Measurements from ENCODE around the gene MAK. TPM values are rescaled to one million over a fixed set of nuclear protein-coding genes. Genes with fewer than 3 reads are reported as not detected.

MAK gene
- total RNA-seq, 1 experiment from 2014 or later: 0.20 TPM

DNA sequence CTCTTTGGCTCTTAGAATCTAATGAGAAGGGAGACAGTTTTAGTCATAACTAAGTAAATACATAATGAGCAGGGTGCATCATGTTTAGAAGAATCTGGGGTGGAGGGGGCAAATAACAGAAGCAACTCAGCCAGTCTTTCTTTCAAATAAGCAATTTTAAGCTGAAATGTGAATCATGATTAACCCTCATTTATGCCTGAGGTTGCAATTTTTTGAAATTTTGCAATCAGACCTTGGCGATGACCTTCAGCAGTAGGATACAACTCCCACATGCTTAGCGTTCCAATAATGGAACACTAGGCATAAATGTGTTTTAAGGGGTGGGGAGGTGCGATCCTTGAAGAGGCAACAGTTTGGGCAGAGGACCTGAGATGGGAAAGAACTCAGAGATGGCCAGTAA, 60.1 kb downstream of the MAK start:
- TF ChIP-seq, protein P1, sequence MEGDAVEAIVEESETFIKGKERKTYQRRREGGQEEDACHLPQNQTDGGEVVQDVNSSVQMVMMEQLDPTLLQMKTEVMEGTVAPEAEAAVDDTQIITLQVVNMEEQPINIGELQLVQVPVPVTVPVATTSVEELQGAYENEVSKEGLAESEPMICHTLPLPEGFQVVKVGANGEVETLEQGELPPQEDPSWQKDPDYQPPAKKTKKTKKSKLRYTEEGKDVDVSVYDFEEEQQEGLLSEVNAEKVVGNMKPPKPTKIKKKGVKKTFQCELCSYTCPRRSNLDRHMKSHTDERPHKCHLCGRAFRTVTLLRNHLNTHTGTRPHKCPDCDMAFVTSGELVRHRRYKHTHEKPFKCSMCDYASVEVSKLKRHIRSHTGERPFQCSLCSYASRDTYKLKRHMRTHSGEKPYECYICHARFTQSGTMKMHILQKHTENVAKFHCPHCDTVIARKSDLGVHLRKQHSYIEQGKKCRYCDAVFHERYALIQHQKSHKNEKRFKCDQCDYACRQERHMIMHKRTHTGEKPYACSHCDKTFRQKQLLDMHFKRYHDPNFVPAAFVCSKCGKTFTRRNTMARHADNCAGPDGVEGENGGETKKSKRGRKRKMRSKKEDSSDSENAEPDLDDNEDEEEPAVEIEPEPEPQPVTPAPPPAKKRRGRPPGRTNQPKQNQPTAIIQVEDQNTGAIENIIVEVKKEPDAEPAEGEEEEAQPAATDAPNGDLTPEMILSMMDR (conservative IDR thresholded peaks at IDR 0.05): no peak
- Histone ChIP-seq H3K4ac (ENCODE audit: low read depth, low read length) (no peak overlapping the region), H3T11ph (ENCODE audit: low read length) (no peak overlapping the region), H3K4me2 (ENCODE audit: insufficient read depth, insufficient read length, low read length) (no peak overlapping the region), H2BK12ac (ENCODE audit: insufficient read length, low read depth, low read length) (no peak overlapping the region), H2AFZ (ENCODE audit: low read length) (no peak overlapping the region), H3K56ac (ENCODE audit: insufficient read length, low read depth, low read length) (no peak overlapping the region), H2AK5ac (ENCODE audit: insufficient read length, low read length) (no peak overlapping the region), H3K9ac (ENCODE audit: extremely low read depth, insufficient read length, low read length) (no peak overlapping the region), H3K18ac (ENCODE audit: insufficient read length, low read depth, low read length) (no peak overlapping the region), H4K91ac (ENCODE audit: insufficient read length, low read depth, low read length) (no peak overlapping the region), H2BK20ac (ENCODE audit: low read depth, low read length, poor library complexity, severe bottlenecking) (no peak overlapping the region), H2BK15ac (ENCODE audit: low read depth, low read length) (no peak overlapping the region), H3K27ac (ENCODE audit: insufficient read length, low read depth, low read length) (no peak overlapping the region), H3K14ac (ENCODE audit: insufficient read depth, low read length) (no peak overlapping the region), H2BK5ac (ENCODE audit: insufficient read length, low read length) (no peak overlapping the region), H3K27me3 (ENCODE audit: insufficient read depth, low read length) (no peaks in the 10 kb centered on the region), H3K23me2 (ENCODE audit: insufficient read length, low read depth, low read length, poor library complexity, severe bottlenecking) (no peaks in the 10 kb centered on the region), H3K23ac (ENCODE audit: insufficient read length, low read depth, low read length) (no peak overlapping the region), H3K79me2 (ENCODE audit: insufficient read depth, low read length) (no peaks in the 10 kb centered on the region), H3K4me1 (ENCODE audit: insufficient read depth, low read length) (no peaks in the 10 kb centered on the region), H3K9me3 (ENCODE audit: control insufficient read depth, low read depth, low read length) (no peaks in the 10 kb centered on the region), H4K5ac (ENCODE audit: insufficient read length, low read depth, low read length) (no peak overlapping the region), H3K79me1 (ENCODE audit: insufficient read depth, low read depth, low read length, poor library complexity, severe bottlenecking) (no peaks in the 10 kb centered on the region), H4K20me1 (ENCODE audit: control insufficient read depth, insufficient read depth, insufficient read length) (no peaks in the 10 kb centered on the region), H2BK120ac (ENCODE audit: low read depth, low read length, poor library complexity, severe bottlenecking) (no peak overlapping the region), H4K8ac (replicated peaks; ENCODE audit: insufficient read length, low read depth, low read length) (no peak overlapping the region)
- no peaks in the 10 kb centered on the region for H3K9me3 Mint-ChIP-seq
- no peak overlapping the region for H3K4me3 Mint-ChIP-seq
- H3K4me1 Mint-ChIP-seq: no peaks in the 10 kb centered on the region
- no CpG with 5 or more reads among the region's 3 CpGs for WGBS (ENCODE audit: extremely low coverage, insufficient read length, low lambda C conversion rate)
- H3K36me3 Mint-ChIP-seq (ENCODE audit: insufficient read depth in 1 of 3, low read depth in 3 of 3): peaks cover 7 to 38% (median 27%) of the 10 kb centered on the region in 3 experiments; a peak in 6 of 7 replicates
- no peak overlapping the region for H3K27ac Mint-ChIP-seq
- H3K27me3 Mint-ChIP-seq (ENCODE audit: low read depth): no peaks in the 10 kb centered on the region
- DNase-seq: no peak
